HG03457 (cell line): ENCODE results near the gene FGF14.
A peak's percentile ranks its signal among the peaks of the same experiment; 100 is the strongest.

ENCODE experiments used
- ATAC-seq: cut with Tn5 transposase; IDR thresholded peaks from one replicate; pipeline ENCODE4 v1.9.1; 2021; ENCODE audit warnings: moderate number of reproducible peaks; ENCODE audit not compliant: unreplicated experiment

The FGF14 gene

DNA sequence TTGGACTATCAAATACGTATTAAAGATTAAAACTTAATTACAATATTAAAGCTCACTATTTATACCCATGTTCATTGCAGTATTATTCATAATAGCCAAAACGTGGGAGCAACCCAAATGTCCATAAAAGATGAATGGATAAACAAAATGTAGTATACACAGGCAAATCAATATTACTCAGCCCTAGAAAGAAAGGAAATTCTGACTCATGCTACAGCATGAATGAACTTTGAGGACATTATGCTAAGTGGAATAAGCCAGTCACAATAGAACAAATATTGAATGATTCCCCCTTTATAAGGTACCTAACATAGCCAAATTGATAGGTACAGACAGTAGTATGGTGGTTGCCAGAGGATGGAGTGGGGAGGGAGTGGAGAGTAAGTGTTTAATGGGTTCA lies 457.3 kb downstream of the FGF14 start:
- ATAC-seq, result no peak

DNA sequence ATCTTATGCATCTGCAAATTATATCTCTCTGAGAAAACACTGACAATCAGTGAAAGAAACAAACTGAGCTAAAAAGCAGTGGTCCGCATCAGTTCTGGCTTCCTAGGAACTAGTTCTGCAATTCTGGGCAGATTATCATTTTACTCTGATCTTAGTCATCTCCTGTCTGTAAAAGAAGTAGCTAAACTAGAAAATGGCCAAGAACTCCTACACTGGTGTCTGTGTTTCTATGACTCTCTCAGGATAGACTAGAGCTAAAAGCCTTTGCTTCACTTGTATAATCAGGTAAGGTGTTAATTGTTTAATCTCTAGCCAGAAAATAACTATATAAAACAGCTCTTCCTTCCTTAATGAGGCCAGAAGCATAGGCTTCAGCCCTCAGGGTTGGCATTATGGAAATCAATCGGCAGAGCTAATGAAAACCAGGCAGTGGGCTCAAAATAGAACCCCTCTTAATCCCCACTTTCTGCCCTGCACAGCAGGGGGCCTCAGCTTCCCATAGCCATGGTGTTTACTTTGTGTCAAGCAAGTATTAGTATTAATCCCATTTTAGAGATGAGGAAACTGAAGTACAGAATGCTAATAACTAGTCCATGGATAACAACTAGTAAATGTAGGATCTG lies 459.2 kb downstream of the FGF14 start:
- ATAC-seq, result no peak

GRCh38 chr13:101942038-101942437 lies 459.8 kb downstream of the FGF14 start:
- peak; percentile 75 for ATAC-seq

DNA sequence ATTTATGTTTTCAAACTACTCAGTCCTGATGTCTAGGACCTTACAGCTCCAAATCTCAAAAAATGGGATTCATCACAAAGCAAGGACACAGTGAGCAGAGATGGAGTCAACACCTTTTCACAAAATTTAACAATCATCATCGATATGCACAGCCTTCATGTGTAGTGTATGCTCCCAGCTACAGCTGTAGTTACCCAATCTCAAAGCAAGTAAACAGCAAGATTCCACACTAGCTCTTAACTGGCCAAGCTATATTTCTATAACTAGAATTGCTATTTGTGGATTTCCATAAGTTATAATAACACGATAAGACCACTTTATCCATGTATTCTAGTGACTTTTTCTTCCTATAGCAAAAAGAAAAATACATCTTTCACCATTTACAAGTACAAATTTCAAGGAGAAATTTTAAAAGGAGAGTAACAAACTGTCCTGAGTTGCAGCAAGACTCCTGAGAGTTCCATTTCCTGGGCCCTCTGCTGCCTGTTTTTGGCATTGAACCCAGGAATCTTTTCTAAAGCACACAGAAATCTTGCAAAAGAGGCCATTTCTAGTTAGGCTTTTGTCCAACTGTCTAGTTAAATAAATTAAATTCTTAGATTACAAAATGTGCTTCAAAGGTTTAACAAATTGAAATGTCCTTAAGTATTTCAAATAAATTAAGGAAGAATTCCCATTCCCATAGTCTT lies 460.6 kb downstream of the FGF14 start:
- ATAC-seq, result no peak

DNA sequence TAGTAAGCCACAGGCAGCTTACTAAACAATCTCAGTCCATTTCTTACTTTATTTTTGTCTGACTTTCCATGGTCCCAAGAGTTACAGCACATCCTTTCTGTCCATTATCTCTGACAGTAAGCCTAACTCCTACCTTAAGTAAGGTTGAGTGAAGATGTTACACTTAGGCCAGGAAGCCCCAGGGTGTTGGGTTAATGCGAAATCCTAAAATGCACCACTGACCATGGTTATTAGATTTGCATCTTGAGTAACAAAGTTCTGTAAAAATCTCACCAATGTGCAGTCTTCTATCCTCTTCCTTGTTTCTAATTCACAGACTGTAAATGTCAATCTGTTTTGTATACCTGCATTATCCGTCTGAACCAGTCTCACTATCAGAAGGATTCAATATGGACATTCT lies 462.5 kb downstream of the FGF14 start:
- no peak for ATAC-seq

DNA sequence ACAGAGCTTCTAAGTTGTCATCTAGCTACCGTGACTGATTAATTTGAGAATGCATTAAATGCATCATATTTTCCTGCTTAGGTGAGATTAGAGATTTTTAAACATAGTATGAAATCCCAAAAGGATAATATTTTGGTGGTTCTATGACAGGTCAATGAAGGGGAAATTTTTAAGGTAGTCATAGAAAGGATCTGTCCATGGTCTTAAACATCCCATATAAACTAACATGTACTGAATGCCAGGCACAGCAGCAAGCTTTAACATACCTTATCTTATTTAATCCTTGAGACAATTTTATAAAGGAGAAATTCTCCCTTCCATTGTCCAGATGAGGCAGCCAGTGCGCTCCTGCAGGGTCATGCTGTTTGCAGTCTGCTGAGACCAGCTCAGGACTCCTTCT lies 466.0 kb downstream of the FGF14 start:
- no peak for ATAC-seq

- no peak for ATAC-seq
These were observed 470.7 kb downstream of the FGF14 start for GRCh38 chr13:101931186-101931585.

DNA sequence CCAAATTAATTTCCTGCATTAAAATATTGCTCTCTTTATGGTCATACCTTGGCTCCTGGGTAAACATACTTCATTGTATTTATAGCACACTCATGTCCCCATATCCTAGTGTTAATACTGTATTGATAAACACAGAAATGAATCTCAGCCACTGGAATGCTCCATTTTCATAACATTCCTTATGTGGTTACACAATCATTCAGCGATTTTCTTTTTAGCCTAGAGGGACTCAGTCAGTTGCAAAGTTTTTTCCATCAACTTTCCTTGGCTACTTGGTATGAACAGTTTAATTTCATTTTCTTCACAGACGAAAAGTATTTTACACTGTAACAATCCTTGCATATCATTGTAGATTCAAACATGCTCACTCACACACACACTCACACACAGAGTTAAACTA lies 471.5 kb downstream of the FGF14 start:
- no peak for ATAC-seq

GRCh38 chr13:101925731-101926130 lies 476.1 kb downstream of the FGF14 start:
- no peak for ATAC-seq

GRCh38 chr13:101919541-101920181 lies 482.2 kb downstream of the FGF14 start:
- no peak for ATAC-seq

- no peak for ATAC-seq
These were observed 483.8 kb downstream of the FGF14 start for GRCh38 chr13:101917833-101918661.

- ATAC-seq, result no peak
These were observed 484.4 kb downstream of the FGF14 start for GRCh38 chr13:101917475-101917810.

DNA sequence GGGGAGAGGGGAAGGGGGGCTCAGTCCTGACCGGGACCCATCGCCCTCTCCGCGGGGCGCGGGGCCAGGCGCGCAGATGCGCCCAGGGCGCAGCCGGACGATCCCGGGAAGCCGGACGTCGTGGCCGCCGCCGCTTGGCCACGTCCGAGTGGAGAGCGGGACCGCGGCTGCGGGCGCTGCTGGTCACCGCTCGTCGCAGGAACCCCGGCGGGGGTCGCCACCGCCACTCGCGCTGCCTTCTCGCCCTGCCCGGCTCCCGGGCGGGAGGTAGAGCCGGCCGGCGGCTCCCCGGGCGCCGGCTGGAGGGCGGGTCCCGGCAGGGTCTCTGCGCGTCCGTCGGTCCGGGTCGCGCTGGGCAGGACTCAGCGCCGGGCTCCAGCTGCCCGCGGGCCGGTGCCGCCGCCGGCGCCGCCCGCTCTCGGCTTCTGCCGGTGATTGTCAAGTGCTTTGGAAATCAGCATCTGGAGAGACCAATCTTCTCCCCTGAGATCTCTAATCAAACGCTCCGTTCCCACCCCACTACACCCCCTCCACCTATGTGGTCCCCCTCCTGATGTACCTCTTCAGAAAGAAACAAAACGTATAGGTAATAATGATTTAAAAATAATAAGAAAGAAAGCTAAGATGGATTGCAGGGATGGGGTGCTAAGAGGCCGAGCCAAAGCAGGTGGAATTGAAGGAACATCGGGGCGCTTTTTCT lies 484.9 kb downstream of the FGF14 start:
- no peak for ATAC-seq

GRCh38 chr13:101916108-101916774 lies 485.6 kb downstream of the FGF14 start:
- no peak for ATAC-seq

DNA sequence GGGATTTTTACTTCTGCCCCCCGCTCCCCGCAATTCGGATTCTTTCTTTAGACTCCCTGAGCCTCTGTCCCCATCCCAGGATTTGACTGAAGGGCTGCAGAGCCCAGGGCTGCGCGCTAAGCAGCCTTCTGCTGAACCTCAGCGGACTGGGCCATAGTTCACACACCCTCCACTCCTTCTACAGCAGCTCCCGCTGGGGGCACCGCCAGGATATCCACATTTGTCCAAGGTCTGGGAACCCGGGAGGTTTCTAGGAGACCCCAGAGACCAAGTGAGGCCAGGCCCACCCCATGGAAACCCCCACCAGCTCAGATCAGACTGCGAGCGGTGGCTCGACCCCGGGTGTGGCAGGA lies 486.1 kb downstream of the FGF14 start:
- no peak for ATAC-seq

GRCh38 chr13:101915331-101915730 lies 486.5 kb downstream of the FGF14 start:
- ATAC-seq, result no peak

DNA sequence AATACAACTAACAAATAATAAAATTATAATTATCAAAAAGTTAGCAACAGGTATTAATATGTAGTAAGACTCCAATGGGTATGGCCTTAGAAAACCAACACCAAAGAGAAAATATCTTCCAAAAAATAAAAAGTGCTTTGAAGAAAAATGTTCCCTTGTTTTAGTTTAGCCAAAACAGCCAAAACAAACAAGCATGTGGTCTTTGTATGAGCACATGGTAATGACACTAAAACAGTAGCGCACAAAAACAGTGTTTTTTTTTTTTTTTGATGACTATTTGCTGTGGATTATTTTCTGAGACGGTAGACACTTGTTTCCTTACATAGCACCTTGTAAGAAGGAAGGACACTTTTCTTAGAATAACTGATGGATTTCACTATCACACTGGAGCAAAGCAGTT lies 490.1 kb downstream of the FGF14 start:
- ATAC-seq, result no peak

DNA sequence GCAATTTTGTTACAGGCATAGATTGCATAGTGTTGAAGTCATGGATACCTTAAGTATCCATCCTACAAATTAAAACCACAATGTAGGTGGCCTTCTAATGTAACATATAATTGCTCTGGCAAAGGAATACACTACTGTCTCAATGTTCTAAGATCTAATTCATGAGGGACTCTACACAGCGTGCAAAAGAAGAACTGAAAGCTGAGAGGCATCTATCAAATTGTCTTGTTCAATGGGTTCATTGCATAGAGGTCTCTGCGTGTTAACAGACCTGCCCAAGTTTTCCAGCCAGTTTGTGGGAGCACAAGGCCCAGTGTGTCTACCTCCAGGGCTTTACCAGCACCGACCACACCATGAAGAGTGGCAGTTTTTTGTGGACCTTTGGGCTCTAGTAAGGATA lies 498.0 kb downstream of the FGF14 start:
- no peak for ATAC-seq

DNA sequence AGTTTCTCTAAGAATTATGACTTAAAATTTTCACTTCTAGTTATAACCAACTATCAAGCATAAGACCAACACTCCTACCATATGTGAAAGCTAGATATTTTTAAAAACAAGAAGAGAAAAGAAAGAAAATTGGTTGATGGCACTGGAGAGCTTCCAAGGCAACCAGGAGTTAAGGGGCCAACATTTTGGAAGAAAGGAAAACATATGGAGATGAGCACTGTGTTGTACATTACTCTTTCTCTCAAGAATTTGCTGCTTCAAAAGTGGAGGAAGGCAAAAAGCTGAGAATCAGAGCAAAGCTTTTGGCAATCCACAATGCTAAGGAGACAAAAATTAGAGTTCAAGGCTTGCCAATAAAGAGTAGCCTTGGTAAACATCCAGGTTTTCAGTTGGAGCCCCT lies 503.2 kb downstream of the FGF14 start:
- no peak for ATAC-seq

DNA sequence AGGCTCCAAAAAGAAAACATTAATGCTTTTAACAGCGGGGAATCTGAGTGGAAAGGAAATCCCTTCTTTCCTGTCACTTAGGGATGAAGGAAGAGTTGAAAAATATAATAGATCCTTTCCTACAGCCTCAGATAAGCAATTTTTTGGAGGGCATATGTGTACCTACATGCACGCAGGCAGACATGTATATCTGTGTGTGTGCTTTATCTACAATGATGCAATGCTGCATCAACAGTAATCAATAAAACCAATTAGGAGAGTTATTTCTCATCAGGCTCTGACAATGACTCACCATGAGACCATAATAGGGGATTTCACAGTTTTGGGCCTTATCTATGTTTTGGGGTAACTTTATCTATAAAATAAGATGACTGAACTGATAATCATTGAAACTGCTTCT lies 505.3 kb downstream of the FGF14 start:
- no peak for ATAC-seq

- ATAC-seq, result no peak
These were observed 508.8 kb downstream of the FGF14 start for GRCh38 chr13:101893021-101893420.
